Transverse colon (tissue), 4 donors: ENCODE results near the gene RAI1. TPM values are rescaled to one million over a fixed set of nuclear protein-coding genes. Genes with fewer than 3 reads are reported as not detected.

Experiments
- DNase-seq: peaks from one replicate; pipeline ENCODE4 v3.0.0-alpha.2; 2019
- H3K27ac ChIP-seq, 4 donors: fragments of 200-600 bp; sonication (generic); 2 replicates each; pipeline ENCODE4 v1.5.1; 2016 to 2018; ENCODE audit warnings: inconsistent platforms in 4 of 4
- H3K27me3 ChIP-seq: fragments of 200-600 bp; sonication (generic); 2 replicates; pipeline ENCODE4 v1.5.1; 2017; ENCODE audit warnings: inconsistent platforms
- H3K36me3 ChIP-seq, 4 donors: fragments of 200-600 bp; sonication (generic); 2 replicates each; pipeline ENCODE4 v1.5.1; 2017 to 2019; ENCODE audit warnings: inconsistent platforms in 4 of 4
- H3K4me1 ChIP-seq, 4 donors: fragments of 200-600 bp; sonication (generic); 2 replicates each; pipeline ENCODE4 v1.5.1; 2017 to 2020; ENCODE audit warnings: inconsistent platforms in 4 of 4
- H3K4me3 ChIP-seq, 4 donors: fragments of 200-600 bp; sonication (generic); 1 replicate in 1 of 4; 2 replicates in 3 of 4; pipeline versions ENCODE4 v1.5.1 to v1.6.1; 2017 to 2019; ENCODE audit warnings: inconsistent platforms in 4 of 4
- H3K9me3 ChIP-seq, 2 donors: fragments of 200-600 bp; sonication (generic); 2 replicates each; pipeline ENCODE4 v1.5.1; 2017 to 2019; ENCODE audit warnings: inconsistent platforms in 2 of 2
- EP300 ChIP-seq: sonication (generic); formaldehyde crosslinking; IDR thresholded peaks from one replicate; pipeline ENCODE4 v1.6.1; 2017; ENCODE audit warnings: antibody characterized with exemption, low read depth
- POLR2A ChIP-seq: fragments of 450-650 bp; IDR thresholded peaks from one replicate; pipeline ENCODE4 v1.6.1; 2016; ENCODE audit warnings: antibody characterized with exemption, mild to moderate bottlenecking, moderate library complexity
- POLR2AphosphoS5 ChIP-seq, 3 donors: sonication (generic); formaldehyde crosslinking; IDR thresholded peaks; one replicate each; pipeline ENCODE4 v1.6.1; 2016; ENCODE audit warnings: antibody characterized with exemption in 3 of 3
- WGBS, 2 donors: methylation state at CpG; one replicate each; pipeline ENCODE4 v1.1.5; 2018; ENCODE audit warnings: low coverage in 1 of 2; 5-methylcytosine and 5-hydroxymethylcytosine counted together
- in situ Hi-C, 4 donors: fragments of 200-750 bp; cut with MboI; loops; one replicate each; pipeline versions ENCODE4 v1.15.0 to v1.15.1; 2017; ENCODE audit warnings: low sequenced_read_pairs in 3 of 4, low pct_ligation_motif_present in 1 of 4, low pct_unique_long_range_greater_than_20kb in 1 of 4
- intact Hi-C: fragments of 100-400 bp; cut with DNase I; formaldehyde crosslinking; loops from one replicate; pipeline ENCODE4 v1.15.1; 2023; ENCODE audit warnings: low total_unique reads
- total RNA-seq, 4 donors: library from RNA; depleted of rRNA; stranded (reverse); fragments of >200 nt; gene quantifications; one replicate each; pipeline ENCODE4 v1.1.0, GENCODE V29; 2016
- TF ChIP-seq, protein P1 (sequence below), 5 experiments: fragments of 200-600 bp in 3 of 5; fragments of 450-650 bp in 2 of 5; sonication (generic) in 3 of 5; IDR thresholded peaks; 1 replicate in 2 of 5; 2 replicates in 3 of 5; pipeline ENCODE4 v1.5.1; 2016 to 2017; ENCODE audit warnings: antibody characterized with exemption in 5 of 5, inconsistent platforms in 3 of 5, mild to moderate bottlenecking in 2 of 5, moderate library complexity in 1 of 5

The RAI1 gene
- total RNA-seq, 4 donors from 2014 or later = 14.1 to 163 (median 34.6) TPM

DNA sequence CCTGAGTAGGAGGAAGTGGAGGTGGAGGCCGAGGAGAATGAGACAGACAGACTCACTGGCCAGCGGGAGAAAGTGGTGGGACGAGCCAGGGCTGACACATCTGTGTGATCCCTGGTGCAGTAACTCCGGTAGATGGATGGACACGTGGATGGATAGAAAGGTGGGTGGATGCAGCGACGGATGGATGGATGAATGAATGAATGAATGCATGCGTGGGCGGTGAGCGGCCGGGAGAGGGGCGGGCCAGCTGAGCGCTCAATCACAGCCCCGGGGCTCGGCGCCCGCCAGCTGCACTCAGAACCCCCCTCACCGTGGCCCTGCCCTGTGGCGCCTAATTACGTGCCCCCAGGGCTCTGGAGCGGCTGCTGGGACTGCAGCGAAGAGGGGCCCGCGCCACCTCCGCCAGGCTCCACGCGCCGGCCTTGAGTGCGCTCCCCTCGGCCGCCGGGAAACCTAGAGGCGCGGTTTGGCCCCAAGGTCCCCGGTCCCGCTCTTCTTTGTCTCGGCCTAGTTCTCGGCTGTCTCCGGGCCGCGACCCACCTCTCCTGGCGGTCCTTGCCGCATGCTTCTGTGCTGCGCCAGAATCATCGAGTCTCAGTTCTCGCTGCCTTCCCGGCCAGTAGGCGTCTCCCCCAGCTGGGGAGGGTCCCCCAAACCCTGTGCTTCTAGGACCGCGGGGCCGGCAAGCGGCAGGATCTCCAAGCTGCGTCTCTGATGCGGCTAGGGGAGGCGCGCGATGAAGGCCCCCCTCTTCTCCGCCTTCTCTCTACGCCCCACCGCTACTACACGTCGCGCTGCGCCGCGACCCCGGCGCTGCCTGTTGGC lies 41.0 kb downstream of the RAI1 start:
- Histone ChIP-seq H3K27ac (peak overlapping the region; percentile 74 to 80 (median 78)), H3K36me3 (no peaks in the 10 kb centered on the region), H3K27me3 (no peaks in the 10 kb centered on the region), H3K4me1 (peaks cover 6 to 43% (median 23%) of the 10 kb centered on the region in 4 donors), H3K9me3 (no peaks in the 10 kb centered on the region), H3K4me3 (peak overlapping the region in 3 of 4 donors; percentile 39 to 57 (median 42))
- intact Hi-C loops = no loop called here
- TF ChIP-seq EP300 = no peak
- TF ChIP-seq, protein P1, sequence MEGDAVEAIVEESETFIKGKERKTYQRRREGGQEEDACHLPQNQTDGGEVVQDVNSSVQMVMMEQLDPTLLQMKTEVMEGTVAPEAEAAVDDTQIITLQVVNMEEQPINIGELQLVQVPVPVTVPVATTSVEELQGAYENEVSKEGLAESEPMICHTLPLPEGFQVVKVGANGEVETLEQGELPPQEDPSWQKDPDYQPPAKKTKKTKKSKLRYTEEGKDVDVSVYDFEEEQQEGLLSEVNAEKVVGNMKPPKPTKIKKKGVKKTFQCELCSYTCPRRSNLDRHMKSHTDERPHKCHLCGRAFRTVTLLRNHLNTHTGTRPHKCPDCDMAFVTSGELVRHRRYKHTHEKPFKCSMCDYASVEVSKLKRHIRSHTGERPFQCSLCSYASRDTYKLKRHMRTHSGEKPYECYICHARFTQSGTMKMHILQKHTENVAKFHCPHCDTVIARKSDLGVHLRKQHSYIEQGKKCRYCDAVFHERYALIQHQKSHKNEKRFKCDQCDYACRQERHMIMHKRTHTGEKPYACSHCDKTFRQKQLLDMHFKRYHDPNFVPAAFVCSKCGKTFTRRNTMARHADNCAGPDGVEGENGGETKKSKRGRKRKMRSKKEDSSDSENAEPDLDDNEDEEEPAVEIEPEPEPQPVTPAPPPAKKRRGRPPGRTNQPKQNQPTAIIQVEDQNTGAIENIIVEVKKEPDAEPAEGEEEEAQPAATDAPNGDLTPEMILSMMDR (IDR thresholded peaks at IDR 0.05) = no peak
- no peak for TF ChIP-seq POLR2AphosphoS5 (IDR thresholded peaks at IDR 0.05)
- no peak for TF ChIP-seq POLR2A
- no peak for DNase-seq
- in situ Hi-C loops = no loop called here
- 67% methylated on average over 68 of the region's 68 CpGs; no CpG with 5 or more reads in 1 of the 2 donors for WGBS, 2 donors

DNA sequence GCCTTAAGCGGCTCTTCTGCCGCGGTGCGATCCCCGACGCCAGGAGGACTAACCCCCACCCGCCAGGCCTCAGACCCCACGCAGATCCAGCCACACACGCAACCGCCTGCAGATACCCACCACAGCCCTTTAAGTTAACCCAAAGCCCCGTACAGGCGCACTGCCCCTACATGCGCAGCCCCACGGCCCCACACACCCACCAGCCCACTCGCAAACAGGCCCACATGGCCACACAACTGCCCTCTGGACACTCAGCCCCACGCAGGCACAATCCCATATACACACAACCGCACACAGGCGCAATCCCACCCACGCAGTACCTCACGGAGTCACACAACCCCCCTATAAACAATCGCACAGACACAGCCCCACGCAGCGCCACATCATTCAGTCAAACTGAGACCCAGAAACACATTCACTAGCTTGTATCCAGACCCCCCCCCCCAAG lies 41.7 kb downstream of the RAI1 start:
- in situ Hi-C loops = no loop called here
- Histone ChIP-seq H3K27me3 (no peaks in the 10 kb centered on the region), H3K4me3 (peak overlapping the region in 3 of 4 donors; percentile 39 to 57 (median 42)), H3K27ac (peak overlapping the region; percentile 74 to 80 (median 78)), H3K4me1 (peaks cover 6 to 43% (median 23%) of the 10 kb centered on the region in 4 donors), H3K36me3 (no peaks in the 10 kb centered on the region), H3K9me3 (no peaks in the 10 kb centered on the region)
- intact Hi-C loops = no loop called here
- DNase-seq = no peak
- 53% methylated on average over 23 of the region's 23 CpGs; no CpG with 5 or more reads in 1 of the 2 donors for WGBS, 2 donors
- no peak for TF ChIP-seq EP300
- TF ChIP-seq POLR2AphosphoS5 (IDR thresholded peaks at IDR 0.05) = no peak
- no peak for TF ChIP-seq POLR2A
- TF ChIP-seq, protein P1 (IDR thresholded peaks at IDR 0.05) = no peak

DNA sequence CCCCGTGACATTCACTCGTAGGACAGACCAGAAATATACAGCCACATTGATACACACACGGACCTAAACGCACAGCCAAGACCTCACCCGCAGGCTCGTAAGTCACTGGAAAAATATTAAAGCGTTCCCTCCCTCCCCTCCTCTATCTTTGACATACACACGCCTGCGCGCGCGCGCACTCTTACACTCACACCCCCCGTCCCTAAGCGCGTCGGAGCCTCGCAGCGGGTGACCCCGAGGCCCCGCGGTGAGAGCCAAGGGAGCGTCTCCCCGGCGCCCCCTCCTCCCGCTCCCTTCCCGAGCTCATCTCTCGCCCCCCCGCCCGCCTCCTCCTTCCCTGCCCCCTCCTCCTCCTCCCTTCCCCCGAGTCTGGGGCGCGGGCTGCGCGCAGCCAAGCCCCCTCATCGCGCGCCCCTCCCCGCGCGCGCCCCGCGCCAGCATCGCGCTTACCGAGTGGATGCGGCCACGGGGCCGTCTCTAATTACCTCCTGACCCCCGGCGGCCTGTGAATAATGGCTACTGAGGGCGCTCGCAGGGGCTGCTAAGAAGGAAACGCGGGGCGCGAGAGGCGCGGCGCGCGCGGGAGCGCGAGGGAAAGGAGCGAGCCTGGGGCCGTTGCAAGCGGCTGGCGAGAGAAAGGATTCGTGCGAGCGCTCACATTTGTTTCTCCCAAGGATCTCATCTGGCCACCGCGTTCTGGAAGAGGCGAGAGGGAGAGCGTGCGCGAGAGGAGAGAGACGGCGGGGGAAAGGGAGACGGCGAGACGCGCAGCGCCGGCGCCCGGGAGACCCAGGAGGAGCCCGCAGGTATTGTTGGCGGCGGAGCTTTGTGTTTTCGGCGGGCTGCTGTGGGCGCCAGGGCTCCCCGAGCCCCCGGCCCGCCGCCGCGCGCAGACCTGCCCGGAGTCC lies 42.4 kb downstream of the RAI1 start:
- 61 to 62% methylated on average over 27 to 88 of the region's 103 CpGs for WGBS, 2 donors
- H3K27ac ChIP-seq = peak overlapping the region; percentile 74 to 80 (median 78)
- TF ChIP-seq POLR2AphosphoS5 (IDR thresholded peaks at IDR 0.05) = no peak
- TF ChIP-seq, protein P1 (IDR thresholded peaks at IDR 0.05) = no peak
- no peak for TF ChIP-seq POLR2A
- TF ChIP-seq EP300 = no peak
- H3K4me3 ChIP-seq = peak overlapping the region; percentile 39 to 57 (median 44)
- H3K4me1 ChIP-seq = peaks cover 6 to 43% (median 23%) of the 10 kb centered on the region in 4 donors
- intact Hi-C loops = no loop called here
- in situ Hi-C loops = no loop called here
- no peak for DNase-seq
- no peaks in the 10 kb centered on the region for H3K9me3 ChIP-seq
- no peaks in the 10 kb centered on the region for H3K27me3 ChIP-seq
- H3K36me3 ChIP-seq = no peaks in the 10 kb centered on the region
